ENCODE data around the gene ARID5A.

ARID5A gene

DNA sequence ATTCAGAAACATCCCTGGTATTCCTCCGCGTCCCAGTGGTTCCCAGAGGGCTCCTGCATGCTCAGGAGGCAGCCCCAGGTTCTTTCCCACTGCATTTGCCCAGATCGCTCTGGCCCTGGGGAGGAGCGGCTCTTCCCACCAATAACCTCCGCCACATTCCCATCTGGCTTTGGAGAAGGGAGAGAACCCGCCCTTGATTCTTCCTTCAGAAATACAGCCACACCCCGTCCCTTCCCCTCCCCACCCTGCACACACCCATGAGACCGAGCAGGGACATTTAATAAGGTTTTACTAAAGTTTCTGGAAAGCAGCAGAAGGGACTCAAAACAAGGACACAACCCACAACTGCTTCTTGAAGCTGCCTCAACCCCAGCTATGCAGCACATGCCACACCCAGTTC is 21.9 kb downstream of the ARID5A start:
- H3K27ac ChIP-seq, result no peak overlapping the region
- TF ChIP-seq, protein P1, sequence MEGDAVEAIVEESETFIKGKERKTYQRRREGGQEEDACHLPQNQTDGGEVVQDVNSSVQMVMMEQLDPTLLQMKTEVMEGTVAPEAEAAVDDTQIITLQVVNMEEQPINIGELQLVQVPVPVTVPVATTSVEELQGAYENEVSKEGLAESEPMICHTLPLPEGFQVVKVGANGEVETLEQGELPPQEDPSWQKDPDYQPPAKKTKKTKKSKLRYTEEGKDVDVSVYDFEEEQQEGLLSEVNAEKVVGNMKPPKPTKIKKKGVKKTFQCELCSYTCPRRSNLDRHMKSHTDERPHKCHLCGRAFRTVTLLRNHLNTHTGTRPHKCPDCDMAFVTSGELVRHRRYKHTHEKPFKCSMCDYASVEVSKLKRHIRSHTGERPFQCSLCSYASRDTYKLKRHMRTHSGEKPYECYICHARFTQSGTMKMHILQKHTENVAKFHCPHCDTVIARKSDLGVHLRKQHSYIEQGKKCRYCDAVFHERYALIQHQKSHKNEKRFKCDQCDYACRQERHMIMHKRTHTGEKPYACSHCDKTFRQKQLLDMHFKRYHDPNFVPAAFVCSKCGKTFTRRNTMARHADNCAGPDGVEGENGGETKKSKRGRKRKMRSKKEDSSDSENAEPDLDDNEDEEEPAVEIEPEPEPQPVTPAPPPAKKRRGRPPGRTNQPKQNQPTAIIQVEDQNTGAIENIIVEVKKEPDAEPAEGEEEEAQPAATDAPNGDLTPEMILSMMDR (conservative IDR thresholded peaks at IDR 0.05; ENCODE audit: low read depth), result no peak
- ChIA-PET CTCF (no interaction called here), POLR2A (ENCODE audit: low non-redundant PET) (no interaction called here)
- DNase-seq (ENCODE audit: low spot score), result no peak

DNA sequence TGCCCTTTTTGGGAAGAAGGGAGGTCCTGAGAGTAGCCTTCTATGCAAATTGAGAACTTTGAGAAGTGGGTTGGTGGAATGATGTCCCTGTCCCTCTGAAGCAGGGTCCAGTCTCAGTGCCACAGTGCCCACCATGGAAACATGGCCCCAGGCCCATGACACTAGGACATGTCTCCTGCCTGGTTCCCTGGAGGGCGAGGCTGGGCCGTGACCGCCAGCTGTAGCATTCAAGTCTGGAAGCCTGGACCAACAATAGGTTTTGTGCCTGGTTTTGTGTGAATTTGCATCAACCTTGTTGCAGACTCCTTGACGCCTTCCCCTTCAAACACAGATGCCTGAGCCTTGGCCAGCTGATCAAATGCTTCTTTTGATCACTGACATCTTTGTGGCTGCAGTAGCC is 27.5 kb downstream of the ARID5A start:
- TF ChIP-seq, protein P1 (conservative IDR thresholded peaks at IDR 0.05; ENCODE audit: low read depth), result no peak
- ChIA-PET CTCF (interaction anchor here (1.3 kb wide), 1 partner anchor 10 kb away, joined by 5 read pairs; no protein-coding TSS in a partner anchor), POLR2A (ENCODE audit: low non-redundant PET) (no interaction called here)

DNA sequence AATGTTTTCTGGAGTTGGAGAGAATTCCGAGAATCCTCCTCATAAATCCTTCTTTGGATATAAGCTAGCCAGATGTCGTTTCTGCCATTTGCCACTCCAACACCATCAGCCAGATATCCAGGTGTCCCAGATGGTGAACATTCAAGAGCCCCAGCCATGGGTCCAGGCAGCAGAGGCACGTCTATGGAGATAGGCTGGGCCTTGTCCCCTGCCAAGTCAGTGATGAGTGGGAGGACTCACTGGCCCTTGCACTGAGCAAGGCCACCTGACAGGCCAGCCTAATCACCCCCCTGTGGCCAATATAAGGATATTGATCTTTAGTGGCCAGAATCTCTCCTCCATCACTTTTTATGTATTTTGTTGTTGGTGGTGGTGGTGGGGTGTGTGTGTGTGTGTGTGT is 28.0 kb downstream of the ARID5A start:
- ChIA-PET POLR2A (ENCODE audit: low non-redundant PET) (no interaction called here), CTCF (no interaction called here)
- DNase-seq (ENCODE audit: low spot score), result no peak
- TF ChIP-seq, protein P1 (conservative IDR thresholded peaks at IDR 0.05; ENCODE audit: low read depth), result no peak
- no peak overlapping the region for H3K27ac ChIP-seq

More for the DNA sequence above, 27.5 kb downstream of the ARID5A start:
- DNase-seq (ENCODE audit: low spot score), result no peak
- no peak overlapping the region for H3K27ac ChIP-seq

DNA sequence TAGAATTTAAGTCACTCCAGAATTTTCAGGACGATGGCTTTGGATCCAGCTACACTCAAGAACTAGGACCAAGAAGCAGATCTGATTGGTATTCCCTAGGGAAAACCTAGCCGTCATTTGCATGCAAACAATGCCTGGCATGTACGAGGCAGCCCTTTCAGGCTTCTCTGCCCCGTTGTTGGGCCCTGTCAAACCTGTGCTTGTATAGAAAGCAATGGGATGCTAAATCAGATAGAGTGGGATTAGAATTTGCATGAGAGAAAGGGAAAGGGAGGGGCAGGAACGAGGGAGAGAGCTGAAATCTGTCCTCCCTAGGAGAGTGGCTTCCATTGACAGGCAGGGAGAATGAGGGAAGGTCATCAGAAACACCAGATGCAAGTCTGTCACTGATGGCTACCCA is 28.6 kb downstream of the ARID5A start:
- DNase-seq (ENCODE audit: low spot score), result no peak
- H3K27ac ChIP-seq, result no peak overlapping the region
- ChIA-PET POLR2A (ENCODE audit: low non-redundant PET) (no interaction called here), CTCF (no interaction called here)
- TF ChIP-seq, protein P1 (conservative IDR thresholded peaks at IDR 0.05; ENCODE audit: low read depth), result no peak

DNA sequence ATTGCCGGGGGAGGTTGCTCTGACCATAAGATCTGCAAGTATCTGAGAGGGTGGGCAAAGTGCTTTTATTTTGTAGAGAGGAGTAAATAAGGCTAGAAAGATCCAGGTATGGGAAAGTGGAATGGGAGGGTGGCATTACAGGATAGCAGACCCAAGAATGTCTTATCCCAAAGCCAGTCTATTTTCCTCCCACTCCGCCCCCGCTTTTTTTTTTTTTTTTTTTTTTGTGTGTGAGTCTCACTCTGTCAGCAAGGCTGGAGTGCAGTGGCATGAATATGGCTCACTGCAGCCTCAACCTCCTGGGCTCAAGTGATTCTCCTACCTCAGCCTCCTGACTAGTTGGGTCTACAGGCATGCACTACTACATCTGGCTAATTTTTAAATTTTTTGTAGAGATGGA is 31.5 kb downstream of the ARID5A start:
- CTCF ChIA-PET, result interaction anchor here (1.0 kb wide), 1 partner anchor 14 kb away, joined by 3 read pairs; no protein-coding TSS in a partner anchor
- POLR2A ChIA-PET (ENCODE audit: low non-redundant PET), result no interaction called here
- TF ChIP-seq, protein P1 (conservative IDR thresholded peaks at IDR 0.05; ENCODE audit: low read depth), result no peak
- H3K27ac ChIP-seq, result no peak overlapping the region
- DNase-seq (ENCODE audit: low spot score), result no peak

DNA sequence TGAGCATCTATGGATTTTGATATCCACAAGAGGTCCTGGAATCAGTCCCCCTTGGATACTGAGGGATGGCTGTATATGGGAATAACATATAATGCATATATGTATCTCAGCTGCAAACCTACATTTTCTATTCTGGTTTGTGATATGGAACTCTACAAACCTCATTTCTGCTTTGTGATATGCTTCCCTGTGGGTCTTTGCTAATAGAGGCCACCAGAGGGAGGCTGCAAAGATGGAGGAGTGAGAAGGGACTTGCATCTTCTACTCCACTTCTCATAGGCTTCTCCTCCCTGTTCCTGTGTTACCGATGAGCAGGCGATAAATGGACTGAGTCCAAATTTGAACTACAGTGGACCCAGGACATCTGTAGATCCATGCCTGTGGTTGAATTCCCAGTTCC is 37.8 kb downstream of the ARID5A start:
- POLR2A ChIA-PET (ENCODE audit: low non-redundant PET), result no interaction called here
- CTCF ChIA-PET, result interaction anchor here (0.6 kb wide), 2 partner anchors 37 to 146 kb away, joined by 3 read pairs; no protein-coding TSS in a partner anchor
- no peak overlapping the region for H3K27ac ChIP-seq
- TF ChIP-seq, protein P1 (conservative IDR thresholded peaks at IDR 0.05; ENCODE audit: low read depth), result no peak
- DNase-seq (ENCODE audit: low spot score), result no peak
